ENCODE measurements around the gene ZNF160. TPM values are rescaled to one million over a fixed set of nuclear protein-coding genes. Genes with fewer than 3 reads are reported as not detected.
A peak's percentile ranks its signal among the peaks of the same experiment; 100 is the strongest.

ZNF160 gene
- total and polyA plus RNA-seq, 9 of the 15 experiments (the other 6 are each of a cell fraction or from before 2014, with no cell fraction given) = 3.6 to 22.1 (median 11.8) TPM

DNA sequence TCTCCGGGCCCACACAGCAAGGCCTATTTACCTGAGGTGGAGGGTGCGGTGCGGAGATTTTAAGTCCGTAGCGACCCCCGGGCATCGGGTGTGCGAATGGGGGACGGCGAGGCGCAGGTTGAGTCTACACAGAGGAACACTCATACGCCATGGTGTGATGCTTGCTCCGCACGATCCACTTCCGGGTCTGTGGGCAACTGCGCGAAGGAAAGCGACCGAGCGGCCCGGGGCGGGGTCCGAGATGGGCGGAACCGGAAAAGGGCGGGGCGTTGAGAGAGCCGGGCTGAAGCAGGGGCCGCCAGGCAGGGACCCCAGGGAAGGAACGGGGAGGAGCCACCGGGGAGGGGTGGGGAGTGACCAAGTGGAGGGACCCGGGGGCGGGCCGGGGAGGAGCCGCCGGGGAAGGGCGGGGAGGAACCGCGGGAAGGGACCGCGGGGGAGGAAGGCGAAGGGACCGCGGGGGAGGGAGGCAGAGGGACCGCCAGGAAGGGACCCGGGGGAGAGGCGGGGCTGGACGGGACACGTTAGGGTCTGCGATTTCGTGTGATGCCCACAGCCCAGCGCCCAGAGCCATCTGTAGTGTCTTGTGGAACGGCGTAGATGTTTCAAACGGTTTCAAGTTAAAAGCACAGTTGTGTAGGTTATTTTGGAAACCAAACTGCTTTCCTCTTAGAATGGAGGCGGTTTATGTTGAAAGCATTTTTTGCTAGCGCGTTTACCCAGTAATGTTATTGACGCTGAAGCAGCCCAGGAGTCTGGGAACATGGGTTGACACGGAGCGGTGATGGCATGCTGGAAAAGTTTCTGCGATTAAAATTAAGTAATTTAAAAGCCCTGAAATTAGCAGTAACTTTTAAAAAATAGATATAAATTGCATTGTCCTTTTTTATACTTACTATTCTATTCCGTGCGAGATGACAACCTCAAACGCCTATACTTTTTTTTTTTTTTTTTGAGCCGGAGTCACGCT lies at the start of gene ZNF160 (continued):
- TF ChIP-seq ZNF408 (CRISPR knock-in tag; IDR thresholded peaks at IDR 0.05; ENCODE audit: low read depth) = no peak
- no peak for TF ChIP-seq SRSF1 (IDR thresholded peaks at IDR 0.05; ENCODE audit: low read depth, low read length)
- no peak for TF ChIP-seq NR4A1 (CRISPR knock-in tag; IDR thresholded peaks at IDR 0.05)
- no peak for TF ChIP-seq NR4A1 (tag; IDR thresholded peaks at IDR 0.05)
- peak; percentile 80 for TF ChIP-seq TBP (optimal IDR thresholded peaks at IDR 0.05; ENCODE audit: low read depth, low read length)
- TF ChIP-seq, protein P1, sequence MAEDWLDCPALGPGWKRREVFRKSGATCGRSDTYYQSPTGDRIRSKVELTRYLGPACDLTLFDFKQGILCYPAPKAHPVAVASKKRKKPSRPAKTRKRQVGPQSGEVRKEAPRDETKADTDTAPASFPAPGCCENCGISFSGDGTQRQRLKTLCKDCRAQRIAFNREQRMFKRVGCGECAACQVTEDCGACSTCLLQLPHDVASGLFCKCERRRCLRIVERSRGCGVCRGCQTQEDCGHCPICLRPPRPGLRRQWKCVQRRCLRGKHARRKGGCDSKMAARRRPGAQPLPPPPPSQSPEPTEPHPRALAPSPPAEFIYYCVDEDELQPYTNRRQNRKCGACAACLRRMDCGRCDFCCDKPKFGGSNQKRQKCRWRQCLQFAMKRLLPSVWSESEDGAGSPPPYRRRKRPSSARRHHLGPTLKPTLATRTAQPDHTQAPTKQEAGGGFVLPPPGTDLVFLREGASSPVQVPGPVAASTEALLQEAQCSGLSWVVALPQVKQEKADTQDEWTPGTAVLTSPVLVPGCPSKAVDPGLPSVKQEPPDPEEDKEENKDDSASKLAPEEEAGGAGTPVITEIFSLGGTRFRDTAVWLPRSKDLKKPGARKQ (CRISPR knock-in tag; IDR thresholded peaks at IDR 0.05) = peak; percentile 76; the same call in 1 of the 2 replicates
- TF ChIP-seq KAT7 (CRISPR knock-in tag; IDR thresholded peaks at IDR 0.05; ENCODE audit: borderline replicate concordance) = no peak
- TF ChIP-seq NCOA2 (IDR thresholded peaks at IDR 0.05; ENCODE audit: partially characterized antibody in 2 of 2) = no peak
- TF ChIP-seq, protein P2, sequence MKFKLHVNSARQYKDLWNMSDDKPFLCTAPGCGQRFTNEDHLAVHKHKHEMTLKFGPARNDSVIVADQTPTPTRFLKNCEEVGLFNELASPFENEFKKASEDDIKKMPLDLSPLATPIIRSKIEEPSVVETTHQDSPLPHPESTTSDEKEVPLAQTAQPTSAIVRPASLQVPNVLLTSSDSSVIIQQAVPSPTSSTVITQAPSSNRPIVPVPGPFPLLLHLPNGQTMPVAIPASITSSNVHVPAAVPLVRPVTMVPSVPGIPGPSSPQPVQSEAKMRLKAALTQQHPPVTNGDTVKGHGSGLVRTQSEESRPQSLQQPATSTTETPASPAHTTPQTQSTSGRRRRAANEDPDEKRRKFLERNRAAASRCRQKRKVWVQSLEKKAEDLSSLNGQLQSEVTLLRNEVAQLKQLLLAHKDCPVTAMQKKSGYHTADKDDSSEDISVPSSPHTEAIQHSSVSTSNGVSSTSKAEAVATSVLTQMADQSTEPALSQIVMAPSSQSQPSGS (CRISPR knock-in tag; IDR thresholded peaks at IDR 0.05) = no peak
- no peak for TF ChIP-seq TEAD2 (tag; IDR thresholded peaks at IDR 0.05)
- peak; percentile 58 for TF ChIP-seq MBD2 (IDR thresholded peaks at IDR 0.05; ENCODE audit: borderline replicate concordance, low read depth)
- peak; percentile 48 to 69; a peak in 2 of 4 replicates for TF ChIP-seq MAZ (CRISPR knock-in tag; conservative IDR thresholded peaks at IDR 0.05 in 1 of 2, IDR thresholded peaks at IDR 0.05 in 1 of 2)
- no peak; the same call in none of the 2 replicates for TF ChIP-seq CTBP1 (IDR thresholded peaks at IDR 0.05; ENCODE audit: borderline replicate concordance)
- TF ChIP-seq, protein P3, sequence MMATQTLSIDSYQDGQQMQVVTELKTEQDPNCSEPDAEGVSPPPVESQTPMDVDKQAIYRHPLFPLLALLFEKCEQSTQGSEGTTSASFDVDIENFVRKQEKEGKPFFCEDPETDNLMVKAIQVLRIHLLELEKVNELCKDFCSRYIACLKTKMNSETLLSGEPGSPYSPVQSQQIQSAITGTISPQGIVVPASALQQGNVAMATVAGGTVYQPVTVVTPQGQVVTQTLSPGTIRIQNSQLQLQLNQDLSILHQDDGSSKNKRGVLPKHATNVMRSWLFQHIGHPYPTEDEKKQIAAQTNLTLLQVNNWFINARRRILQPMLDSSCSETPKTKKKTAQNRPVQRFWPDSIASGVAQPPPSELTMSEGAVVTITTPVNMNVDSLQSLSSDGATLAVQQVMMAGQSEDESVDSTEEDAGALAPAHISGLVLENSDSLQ (IDR thresholded peaks at IDR 0.05) = 0 out of 2 replicates have a peak, but pooled peaks have one; percentile 12
- no peak for TF ChIP-seq BRD9 (IDR thresholded peaks at IDR 0.05; ENCODE audit: low read depth, partially characterized antibody)
- TF ChIP-seq, protein P4, sequence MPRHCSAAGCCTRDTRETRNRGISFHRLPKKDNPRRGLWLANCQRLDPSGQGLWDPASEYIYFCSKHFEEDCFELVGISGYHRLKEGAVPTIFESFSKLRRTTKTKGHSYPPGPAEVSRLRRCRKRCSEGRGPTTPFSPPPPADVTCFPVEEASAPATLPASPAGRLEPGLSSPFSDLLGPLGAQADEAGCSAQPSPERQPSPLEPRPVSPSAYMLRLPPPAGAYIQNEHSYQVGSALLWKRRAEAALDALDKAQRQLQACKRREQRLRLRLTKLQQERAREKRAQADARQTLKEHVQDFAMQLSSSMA (CRISPR knock-in tag; IDR thresholded peaks at IDR 0.05) = no peak
- TF ChIP-seq TCF3 (CRISPR knock-in tag; IDR thresholded peaks at IDR 0.05) = no peak

All from K562 (cell line).